ENCODE measurements around the gene IQSEC1.

DNA sequence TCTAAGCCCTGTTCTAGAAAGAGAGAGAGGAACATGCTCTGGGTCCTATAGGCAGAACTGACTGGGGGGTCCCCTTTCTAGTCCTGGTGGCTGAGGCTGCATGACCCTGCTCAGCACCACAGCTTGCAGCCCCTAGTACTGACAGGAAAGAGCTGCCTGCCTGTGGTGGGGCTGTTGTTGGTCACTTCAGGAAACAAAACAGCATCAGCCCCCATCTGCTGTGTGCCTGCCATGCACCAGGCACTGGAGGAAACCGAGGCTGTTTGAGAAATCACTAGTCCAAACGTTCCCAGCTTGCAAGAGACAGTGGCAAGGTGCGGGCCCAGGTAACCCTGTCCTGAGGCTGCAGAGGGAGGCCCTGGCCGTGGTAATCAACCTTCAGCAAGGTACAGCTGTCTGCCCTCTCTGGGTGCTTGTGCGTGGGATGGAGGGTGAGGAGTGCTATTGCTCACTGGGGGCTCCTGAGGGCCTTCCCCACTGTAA lies 90.6 kb downstream of the IQSEC1 start:
- TF ChIP-seq, protein P1, sequence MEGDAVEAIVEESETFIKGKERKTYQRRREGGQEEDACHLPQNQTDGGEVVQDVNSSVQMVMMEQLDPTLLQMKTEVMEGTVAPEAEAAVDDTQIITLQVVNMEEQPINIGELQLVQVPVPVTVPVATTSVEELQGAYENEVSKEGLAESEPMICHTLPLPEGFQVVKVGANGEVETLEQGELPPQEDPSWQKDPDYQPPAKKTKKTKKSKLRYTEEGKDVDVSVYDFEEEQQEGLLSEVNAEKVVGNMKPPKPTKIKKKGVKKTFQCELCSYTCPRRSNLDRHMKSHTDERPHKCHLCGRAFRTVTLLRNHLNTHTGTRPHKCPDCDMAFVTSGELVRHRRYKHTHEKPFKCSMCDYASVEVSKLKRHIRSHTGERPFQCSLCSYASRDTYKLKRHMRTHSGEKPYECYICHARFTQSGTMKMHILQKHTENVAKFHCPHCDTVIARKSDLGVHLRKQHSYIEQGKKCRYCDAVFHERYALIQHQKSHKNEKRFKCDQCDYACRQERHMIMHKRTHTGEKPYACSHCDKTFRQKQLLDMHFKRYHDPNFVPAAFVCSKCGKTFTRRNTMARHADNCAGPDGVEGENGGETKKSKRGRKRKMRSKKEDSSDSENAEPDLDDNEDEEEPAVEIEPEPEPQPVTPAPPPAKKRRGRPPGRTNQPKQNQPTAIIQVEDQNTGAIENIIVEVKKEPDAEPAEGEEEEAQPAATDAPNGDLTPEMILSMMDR (IDR thresholded peaks at IDR 0.05; ENCODE audit: insufficient read depth, low read depth, low read length), result no peak
- TF ChIP-seq EZH2 (IDR thresholded peaks at IDR 0.05; ENCODE audit: insufficient read depth, low read length), result no peak
